B cell (primary cell): ENCODE results near the gene PLXDC1. TPM values are rescaled to one million over a fixed set of nuclear protein-coding genes. Genes with fewer than 3 reads are reported as not detected.

Experiments used
- ATAC-seq: fragments of 200-7000 bp; cut with Tn5 transposase; one replicate; pipeline ENCODE4 v1.10.0; 2021; ENCODE audit warnings: low read depth, mild to moderate bottlenecking, moderate number of reproducible peaks, moderate library complexity
- CTCF ChIA-PET: fragments of 350-600 bp; sonication (Branson Sonifier 250); formaldehyde crosslinking; loops from one replicate; lab custom pipeline; 2021; ENCODE audit warnings: antibody characterized with exemption, inconsistent platforms; lab: Charles Lee
- POLR2A ChIA-PET: fragments of 350-600 bp; sonication (Branson Sonifier 250); formaldehyde crosslinking; loops from one replicate; lab custom pipeline; 2021; ENCODE audit warnings: antibody characterized with exemption; lab: Charles Lee
- DNase-seq: peaks from one replicate; pipeline ENCODE4 v3.0.0; 2013
- H2AFZ ChIP-seq: 2 replicates; pipeline ENCODE4 v1.6.1; 2012; ENCODE audit warnings: mild to moderate bottlenecking, low read depth, low read length; ENCODE audit not compliant: insufficient read depth, poor library complexity, severe bottlenecking
- H3K27ac ChIP-seq, 2 donors: 1 replicate in 1 of 2; 2 replicates in 1 of 2; pipeline ENCODE4 v1.5.1; 2012 to 2013; ENCODE audit warnings: low read length in 2 of 2, mild to moderate bottlenecking in 2 of 2, moderate library complexity in 1 of 2
- H3K27me3 ChIP-seq, 4 experiments: fragments of 200-600 bp in 1 of 4; sonication (generic) in 1 of 4; replicated peaks in 1 of 4; 1 replicate in 2 of 4; 2 replicates in 2 of 4; pipeline versions ENCODE4 v1.6.1 to v1.7.0; 2013 to 2016; ENCODE audit warnings: low read length in 3 of 4, mild to moderate bottlenecking in 2 of 4, mixed read lengths in 1 of 4, moderate library complexity in 1 of 4; ENCODE audit not compliant: insufficient read depth in 4 of 4, control insufficient read depth in 3 of 4; ENCODE audit errors: control extremely low read depth in 1 of 4
- H3K36me3 ChIP-seq, 2 experiments: replicated peaks in 1 of 2; 1 replicate in 1 of 2; 2 replicates in 1 of 2; pipeline versions ENCODE4 v1.6.1 to v1.7.1; 2013; ENCODE audit warnings: low read length in 1 of 2; ENCODE audit not compliant: insufficient read depth in 2 of 2, control insufficient read depth in 1 of 2; ENCODE audit errors: control extremely low read depth in 1 of 2, extremely low read depth in 1 of 2
- H3K4me1 ChIP-seq, 2 donors: fragments of 200-600 bp in 1 of 2; sonication (generic) in 1 of 2; 1 replicate in 1 of 2; 2 replicates in 1 of 2; pipeline versions ENCODE4 v1.5.1 to v1.6.1; 2013 to 2017; ENCODE audit warnings: low read length in 2 of 2; ENCODE audit not compliant: control insufficient read depth in 2 of 2, insufficient read depth in 2 of 2
- H3K4me2 ChIP-seq: replicated peaks from 2 replicates; pipeline ENCODE3; 2012; ENCODE audit warnings: mild to moderate bottlenecking, low read depth, low read length; ENCODE audit not compliant: poor library complexity, severe bottlenecking
- H3K4me3 ChIP-seq, 5 experiments: fragments of 200-600 bp in 1 of 5; sonication (generic) in 1 of 5; 1 replicate in 3 of 5; 2 replicates in 2 of 5; pipeline versions ENCODE4 v1.5.1 to v1.7.0; 2011 to 2016; ENCODE audit warnings: low read length in 4 of 5, mild to moderate bottlenecking in 4 of 5, low read depth in 2 of 5, control low read depth in 1 of 5, moderate library complexity in 1 of 5; ENCODE audit not compliant: insufficient read depth in 1 of 5; ENCODE audit errors: control extremely low read depth in 1 of 5, extremely low read depth in 1 of 5
- H3K79me2 ChIP-seq: fragments of 200-600 bp; sonication (generic); one replicate; pipeline ENCODE4 v1.6.0; 2016; ENCODE audit warnings: low read length; ENCODE audit not compliant: control insufficient read depth, insufficient read depth
- H3K9ac ChIP-seq: fragments of 200-600 bp; sonication (generic); 2 replicates; pipeline ENCODE4 v1.6.1; 2017; ENCODE audit warnings: mild to moderate bottlenecking, low read length, moderate library complexity
- H3K9me3 ChIP-seq, 3 donors: one replicate each; pipeline versions ENCODE4 v1.6.1 to v1.7.1; 2013; ENCODE audit warnings: low read length in 2 of 3; ENCODE audit not compliant: control insufficient read depth in 2 of 3, insufficient read depth in 1 of 3; ENCODE audit errors: control extremely low read depth in 1 of 3
- H4K20me1 ChIP-seq: 2 replicates; pipeline ENCODE4 v1.6.0; 2012; ENCODE audit warnings: mild to moderate bottlenecking, low read length; ENCODE audit not compliant: insufficient read depth, control insufficient read depth, poor library complexity, severe bottlenecking
- H3K27ac Mint-ChIP-seq: one replicate; pipeline ENCODE4 v1.8.0; 2021; ENCODE audit warnings: mixed read lengths
- H3K27me3 Mint-ChIP-seq: one replicate; pipeline ENCODE4 v1.8.0; 2021; ENCODE audit warnings: mixed read lengths
- H3K4me1 Mint-ChIP-seq: one replicate; pipeline ENCODE4 v1.8.0; 2021; ENCODE audit warnings: mixed read lengths
- H3K4me3 Mint-ChIP-seq: one replicate; pipeline ENCODE4 v1.8.0; 2021; ENCODE audit warnings: mixed read lengths
- H3K9me3 Mint-ChIP-seq: one replicate; pipeline ENCODE4 v1.8.0; 2022; ENCODE audit warnings: mixed read lengths; ENCODE audit not compliant: insufficient read depth
- CTCF ChIP-seq: fragments of 200-600 bp; IDR thresholded peaks from one replicate; pipeline ENCODE4 v1.8.0; 2022; ENCODE audit warnings: antibody characterized with exemption, mild to moderate bottlenecking
- EZH2 ChIP-seq: IDR thresholded peaks from 2 replicates; pipeline ENCODE4 v1.6.1; 2012; ENCODE audit warnings: borderline replicate concordance, low read depth, mild to moderate bottlenecking, moderate library complexity, low read length; ENCODE audit not compliant: insufficient read depth, poor library complexity, severe bottlenecking
- WGBS: methylation state at CpG from one replicate; pipeline ENCODE4 v1.1.5; 2013; ENCODE audit warnings: missing lambda C conversion rate; ENCODE audit not compliant: insufficient coverage; 5-methylcytosine and 5-hydroxymethylcytosine counted together
- intact Hi-C: fragments of 100-400 bp; cut with micrococcal nuclease; formaldehyde crosslinking; loops from one replicate; pipeline ENCODE4 v1.10.0; 2022
- polyA plus RNA-seq: library from polyadenylated mRNA; depleted of rRNA; stranded (reverse); fragments of >200 nt; gene quantifications from 2 replicates; pipeline ENCODE4 v1.2.3, GENCODE V29; 2012
- total RNA-seq, 2 donors: library from RNA; stranded (reverse); fragments of 120-200 nt in 1 of 2; gene quantifications; 1 replicate in 1 of 2; 2 replicates in 1 of 2; pipeline versions ENCODE4 v1.2.3 to v1.2.4, GENCODE V29; 2013 to 2022

Gene PLXDC1
- total and polyA plus RNA-seq, 2 donors (not counting 1 experiment from before 2014, with no cell fraction given): 0.69 TPM; not detected in 1

- no peak overlapping the region for H2AFZ ChIP-seq
- ATAC-seq (no peak), DNase-seq (no peak)
- CTCF ChIA-PET: interaction anchor here (2.7 to 7.8 kb wide), 2 partner anchors 14 to 168 kb away, joined by 19 to 259 read pairs; partner anchors contain the start of gene ARL5C
- WGBS: 32% methylated on average over 3 of the region's 5 CpGs
- intact Hi-C loops: loop anchor here (5.0 kb wide), 5 partner anchors 33 to 798 kb away; partner anchors contain the start of genes CACNB1, RPL23 and SOCS7
- no peaks in the 10 kb centered on the region for H3K9me3 ChIP-seq
- H3K36me3 ChIP-seq: no peaks in the 10 kb centered on the region
- peaks cover 30% of the 10 kb centered on the region for H3K4me1 Mint-ChIP-seq
- no peak overlapping the region for H3K4me3 ChIP-seq
- peaks cover 0 to 35% (median 17%) of the 10 kb centered on the region in 4 experiments for H3K27me3 ChIP-seq
- no peaks in the 10 kb centered on the region for H3K79me2 ChIP-seq
- H3K27ac Mint-ChIP-seq: no peak overlapping the region
- no peak overlapping the region for H3K9ac ChIP-seq
- H3K9me3 Mint-ChIP-seq: no peaks in the 10 kb centered on the region
- H3K27me3 Mint-ChIP-seq: peaks cover 38% of the 10 kb centered on the region
- peak overlapping the region; percentile 93 for H3K4me2 ChIP-seq
- no peak overlapping the region for H3K27ac ChIP-seq
- POLR2A ChIA-PET: no interaction called here
- peaks cover 25 to 34% of the 10 kb centered on the region in 2 donors for H3K4me1 ChIP-seq
- TF ChIP-seq EZH2 (no peak), CTCF (no peak)
- H4K20me1 ChIP-seq: no peaks in the 10 kb centered on the region
- H3K4me3 Mint-ChIP-seq: peak overlapping the region; percentile 77
Observed at GRCh38 chr17:39150795-39151149, 665 bp downstream of the PLXDC1 start.

- DNase-seq: no peak
- intact Hi-C loops: loop anchor here (5.0 kb wide), 5 partner anchors 33 to 798 kb away; partner anchors contain the start of genes CACNB1, RPL23 and SOCS7
- ATAC-seq: no peak
- no peak for TF ChIP-seq CTCF
- no peak for TF ChIP-seq EZH2
- Mint-ChIP-seq H3K9me3 (no peaks in the 10 kb centered on the region), H3K27ac (no peak overlapping the region), H3K4me3 (peak overlapping the region; percentile 16), H3K27me3 (peaks cover 44% of the 10 kb centered on the region), H3K4me1 (peaks cover 30% of the 10 kb centered on the region)
- H3K9me3 ChIP-seq: no peaks in the 10 kb centered on the region
- ChIA-PET CTCF (interaction anchor here (2.7 to 7.8 kb wide), 2 partner anchors 15 to 167 kb away, joined by 19 to 259 read pairs; partner anchors contain the start of gene ARL5C), POLR2A (no interaction called here)
- WGBS: 73% methylated on average over 5 of the region's 5 CpGs
- no peak overlapping the region for H3K9ac ChIP-seq
- no peaks in the 10 kb centered on the region for H3K36me3 ChIP-seq
- peaks cover 0 to 35% (median 17%) of the 10 kb centered on the region in 4 experiments for H3K27me3 ChIP-seq
- H3K4me2 ChIP-seq: no peak overlapping the region
- no peaks in the 10 kb centered on the region for H3K79me2 ChIP-seq
- H3K27ac ChIP-seq: no peak overlapping the region
- H3K4me1 ChIP-seq: peaks cover 25 to 34% of the 10 kb centered on the region in 2 donors
- H2AFZ ChIP-seq: no peak overlapping the region
- H4K20me1 ChIP-seq: no peaks in the 10 kb centered on the region
- no peak overlapping the region for H3K4me3 ChIP-seq
Observed at GRCh38 chr17:39150104-39150634, 1.3 kb downstream of the PLXDC1 start.
